ENCODE results near the gene COX7A2L.
"Not testable (repeated sequence)": the region's sequence is repeated elsewhere in the genome, so short reads cannot be mapped to it uniquely, and the experiment has no call there.

Gene COX7A2L

GRCh38 chr2:42366411-42366810 is 5.4 kb upstream of the COX7A2L start:
- DNase-seq, result no peak

DNA sequence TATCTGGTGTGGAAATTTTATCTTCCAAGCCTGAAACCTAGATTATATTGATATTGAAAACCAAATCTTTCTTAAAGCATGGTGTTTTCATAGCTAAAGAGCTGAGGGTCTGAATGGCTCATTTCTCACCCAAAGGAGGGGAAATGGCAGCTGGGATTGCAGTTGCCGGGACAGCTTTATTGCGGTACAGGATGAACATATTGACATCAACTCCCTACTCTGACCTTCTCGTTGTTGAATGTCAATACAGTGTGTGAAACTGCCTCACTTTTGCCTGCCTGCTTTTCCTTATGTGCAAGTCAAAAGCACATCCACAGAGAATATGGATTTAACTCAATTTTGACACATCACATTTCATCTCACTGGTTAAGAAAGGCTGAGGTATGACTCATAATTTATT is 3.6 kb upstream of the COX7A2L start:
- DNase-seq, result no peak

GRCh38 chr2:42363413-42363812 is 2.4 kb upstream of the COX7A2L start:
- DNase-seq, result no peak

DNA sequence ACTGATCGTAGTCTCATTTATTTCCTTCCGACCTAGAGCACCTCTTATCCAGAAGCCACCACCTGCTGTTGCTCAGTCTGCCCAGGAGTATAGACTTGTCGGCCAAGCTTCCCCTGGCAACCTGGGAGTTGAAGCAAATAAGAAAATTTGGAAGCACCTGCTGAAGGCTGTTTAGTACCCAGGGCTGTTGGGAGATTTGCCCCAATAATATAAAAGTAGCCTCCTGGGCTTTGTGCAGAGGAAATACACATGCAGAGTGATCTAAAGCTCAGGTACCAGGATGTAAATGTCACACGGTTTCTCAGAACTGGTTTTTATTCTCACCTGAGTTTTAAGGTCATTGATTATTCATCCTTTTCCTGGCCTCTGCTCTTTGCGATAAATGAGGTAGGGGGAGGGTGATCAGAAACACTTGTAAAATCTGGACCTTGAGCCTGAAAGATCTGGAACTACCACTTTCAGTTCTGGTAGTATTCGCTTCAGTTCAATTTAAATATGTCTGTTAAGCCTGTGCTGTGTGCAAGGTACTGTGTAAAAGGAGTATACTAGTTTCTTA is 789 bp upstream of the COX7A2L start:
- no peak for DNase-seq

GRCh38 chr2:42360493-42360889 is 526 bp downstream of the COX7A2L start:
- DNase-seq, result no peak

GRCh38 chr2:42359965-42360483 is 993 bp downstream of the COX7A2L start:
- no peak for DNase-seq

GRCh38 chr2:42359304-42359964 is 1.6 kb downstream of the COX7A2L start:
- DNase-seq, result no peak

GRCh38 chr2:42353792-42354429 is 7.1 kb downstream of the COX7A2L start:
- DNase-seq, result no peak

DNA sequence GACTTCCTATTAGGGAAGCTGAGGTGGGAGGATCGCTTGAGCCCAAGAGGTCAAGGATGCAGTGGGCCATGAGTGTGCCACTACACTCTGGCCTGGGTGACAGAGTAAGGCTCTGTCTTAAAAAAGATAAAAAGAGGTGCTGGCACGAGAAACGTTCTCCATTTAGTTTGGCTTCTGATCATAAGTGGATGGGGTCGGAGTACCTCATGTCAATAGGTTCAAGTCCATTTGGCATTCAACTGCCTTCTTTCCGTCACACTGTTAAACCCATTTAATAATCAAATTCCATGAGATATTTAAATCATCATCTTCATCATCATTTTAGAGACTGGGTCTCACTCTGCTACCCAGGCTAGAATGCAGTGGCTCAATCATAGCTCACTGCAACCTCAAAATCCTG is 9.2 kb downstream of the COX7A2L start:
- DNase-seq, result no peak

- no peak for DNase-seq
Observed at GRCh38 chr2:42350434-42351063, 10.5 kb downstream of the COX7A2L start.

DNA sequence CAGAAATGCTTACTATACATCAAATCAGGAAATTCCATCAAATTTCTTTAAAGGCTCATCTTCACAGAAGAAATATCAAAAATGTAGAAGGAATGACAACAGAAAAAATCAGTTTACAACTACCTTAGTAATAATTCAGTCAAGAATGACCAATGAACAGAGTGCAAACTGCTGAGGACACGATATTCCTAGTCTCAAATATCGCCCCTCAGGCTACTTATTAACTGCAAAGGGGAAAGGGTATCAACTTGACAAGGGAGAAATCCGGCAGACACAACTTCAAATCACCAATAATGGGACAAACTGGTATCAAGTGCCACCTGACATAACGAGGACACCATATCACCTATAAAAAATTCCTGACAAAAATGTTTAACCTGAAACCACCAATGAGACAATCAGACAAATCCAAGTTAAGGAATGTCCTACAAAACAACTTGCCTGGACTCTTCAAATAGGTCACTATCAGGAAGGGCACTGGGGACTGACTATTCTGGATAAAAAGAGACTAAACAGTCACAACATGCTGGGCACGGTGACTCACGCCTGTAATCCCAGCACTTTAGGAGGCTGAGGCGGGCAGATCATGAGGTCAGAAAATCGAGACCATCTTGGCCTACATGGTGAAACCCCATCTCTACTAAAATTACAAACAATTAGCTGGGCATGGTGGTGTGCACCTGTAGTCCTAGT is 12.8 kb downstream of the COX7A2L start:
- no peak for DNase-seq

DNA sequence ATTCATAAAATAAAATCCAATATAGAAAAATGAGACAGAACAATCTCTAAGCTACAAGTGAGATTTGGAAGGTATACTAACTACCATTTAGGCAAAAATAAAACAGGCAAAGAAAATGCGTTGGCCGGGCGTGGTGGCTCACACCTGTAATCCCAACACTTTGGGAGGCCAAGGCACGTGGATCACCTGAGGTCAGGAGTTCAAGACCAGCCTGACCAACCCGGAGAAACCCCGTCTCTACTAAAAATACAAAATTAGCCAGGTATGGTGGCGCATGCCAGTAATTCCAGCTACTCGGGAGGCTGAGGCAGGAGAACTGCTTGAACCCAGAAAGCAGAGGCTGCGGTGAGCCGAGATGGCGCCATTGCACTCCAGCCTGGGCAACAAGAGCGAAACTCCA is 13.5 kb downstream of the COX7A2L start:
- not testable (repeated sequence) for DNase-seq

- not testable (repeated sequence) for DNase-seq
Observed at GRCh38 chr2:42346856-42347255, 14.2 kb downstream of the COX7A2L start.

DNA sequence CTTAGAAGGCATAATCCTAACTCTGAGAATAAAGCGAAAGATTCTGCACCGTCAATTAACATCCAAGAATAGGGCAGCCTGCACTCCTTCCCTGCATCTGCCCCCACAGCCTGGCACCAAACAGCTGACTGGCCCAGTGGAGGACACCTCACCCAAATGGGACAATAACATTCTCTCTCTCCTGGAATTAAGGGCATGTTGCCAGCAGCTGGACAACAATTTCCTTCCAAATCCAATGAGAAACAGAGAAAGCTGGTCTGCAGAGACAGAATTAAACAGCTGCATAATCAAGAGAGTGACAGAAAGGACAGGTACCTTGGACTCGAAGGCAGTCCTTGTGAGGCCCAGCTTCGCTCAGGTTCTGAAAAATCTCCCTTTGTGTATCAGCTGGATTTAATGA is 15.0 kb downstream of the COX7A2L start:
- no peak for DNase-seq

DNA sequence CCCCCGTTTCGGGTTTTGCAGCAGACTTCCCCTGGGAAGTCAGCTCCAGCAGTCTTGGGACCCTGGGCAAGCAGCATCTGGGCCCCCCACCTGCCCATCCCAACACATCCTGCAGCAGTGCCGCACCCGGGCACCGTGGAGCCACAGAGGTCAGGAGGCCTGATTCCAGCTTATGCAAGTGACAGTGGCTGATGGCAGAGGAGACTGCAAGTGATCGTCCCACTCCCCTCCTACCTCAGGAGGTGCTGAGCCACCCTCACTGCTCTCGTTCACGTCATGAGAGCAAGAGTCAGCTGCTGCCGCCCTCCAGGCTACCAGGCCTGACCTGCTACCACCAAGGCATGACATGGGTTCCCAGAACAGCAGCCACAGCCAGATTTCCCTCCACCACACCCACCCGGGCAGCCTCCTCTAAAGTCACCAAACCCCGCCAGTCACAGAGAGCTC is 18.2 kb downstream of the COX7A2L start:
- no peak for DNase-seq

DNA sequence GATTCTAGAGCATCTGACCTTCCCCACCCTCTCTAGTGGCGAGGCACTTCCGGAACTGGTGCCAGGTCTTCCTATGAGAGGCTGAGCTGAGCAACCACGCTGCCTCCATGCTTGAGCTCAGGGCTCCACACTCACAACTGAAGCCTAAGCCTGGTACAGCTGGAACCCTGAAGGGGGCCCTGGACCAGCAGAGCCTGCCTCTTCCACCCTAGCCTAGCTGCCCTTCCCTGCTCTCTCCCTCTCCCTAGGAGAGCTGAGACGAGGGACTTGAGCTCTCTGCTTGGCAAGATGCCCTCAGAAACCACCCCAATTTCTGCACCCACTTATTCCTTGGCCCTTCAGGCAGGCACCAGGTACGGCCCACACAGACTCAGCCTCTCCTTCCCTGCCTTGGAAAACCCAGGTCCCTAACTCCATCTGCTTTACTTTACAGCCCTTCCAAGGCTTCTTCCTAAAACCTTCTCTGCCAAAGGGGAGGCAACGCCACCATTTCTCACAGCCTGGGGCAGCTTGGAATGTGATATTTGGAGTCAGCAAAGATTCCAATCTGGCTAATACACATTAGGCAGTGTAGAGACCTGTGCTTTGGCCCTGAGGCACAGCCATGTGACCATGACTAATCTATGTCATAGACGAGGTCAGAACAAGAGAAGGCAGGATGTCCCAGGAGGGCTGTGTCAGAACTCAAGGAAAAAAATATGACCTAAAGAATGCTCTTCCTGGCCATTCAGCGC is 18.8 kb downstream of the COX7A2L start:
- no peak for DNase-seq

- DNase-seq, result no peak
Observed at GRCh38 chr2:42340938-42341636, 19.9 kb downstream of the COX7A2L start.

- DNase-seq, result no peak
Observed at GRCh38 chr2:42340045-42340937, 20.7 kb downstream of the COX7A2L start.

GRCh38 chr2:42339191-42339912 is 21.7 kb downstream of the COX7A2L start:
- DNase-seq, result no peak

Measured in right hindlimb (tissue), 1 donor.